Stimulated activated naive CD8-positive, alpha-beta T cell treated with anti-CD3 and anti-CD28 coated beads, Interleukin-15, Interleukin-2, amounts not matched to agents 100 U/mL and 50 U/mL, for 24 hours (primary cell): ENCODE measurements around the gene FBXO31.
"Not testable (repeated sequence)": the region's sequence is repeated elsewhere in the genome, so short reads cannot be mapped to it uniquely, and the experiment has no call there.

Experiments used
- ATAC-seq: fragments of 150-1000 bp; cut with Tn5 transposase; one replicate; pipeline ENCODE4 v1.10.0; 2021
- DNase-seq: peaks from one replicate; pipeline ENCODE4 v3.0.0; 2021

The FBXO31 gene

GRCh38 chr16:87384162-87384874, 742 bp upstream of the FBXO31 start:
- no peak for DNase-seq
- peak; percentile 2 for ATAC-seq

- ATAC-seq: no peak
Measured at GRCh38 chr16:87382023-87382785, 1.4 kb downstream of the FBXO31 start.

GRCh38 chr16:87380881-87381280, 2.7 kb downstream of the FBXO31 start:
- ATAC-seq (no peak), DNase-seq (no peak)

More at GRCh38 chr16:87382023-87382785, 1.4 kb downstream of the FBXO31 start:
- DNase-seq: no peak

GRCh38 chr16:87380403-87380802, 3.2 kb downstream of the FBXO31 start:
- ATAC-seq: no peak

GRCh38 chr16:87379312-87379752, 4.2 kb downstream of the FBXO31 start:
- DNase-seq, ATAC-seq: not testable (repeated sequence)

More at GRCh38 chr16:87380403-87380802, 3.2 kb downstream of the FBXO31 start:
- DNase-seq: no peak

- DNase-seq (no peak), ATAC-seq (no peak)
Measured at GRCh38 chr16:87376660-87377059, 6.9 kb downstream of the FBXO31 start.

- DNase-seq (no peak), ATAC-seq (no peak)
Measured at GRCh38 chr16:87375426-87376135, 8.0 kb downstream of the FBXO31 start.

- ATAC-seq (no peak), DNase-seq (no peak)
Measured at GRCh38 chr16:87374313-87374712, 9.3 kb downstream of the FBXO31 start.

GRCh38 chr16:87372305-87372704, 11.3 kb downstream of the FBXO31 start:
- DNase-seq (no peak), ATAC-seq (no peak)

- ATAC-seq (no peak), DNase-seq (no peak)
Measured at GRCh38 chr16:87371261-87371866, 12.2 kb downstream of the FBXO31 start.

- DNase-seq (no peak), ATAC-seq (no peak)
Measured at GRCh38 chr16:87369796-87370719, 13.5 kb downstream of the FBXO31 start.

- ATAC-seq (no peak), DNase-seq (no peak)
Measured at GRCh38 chr16:87369117-87369765, 14.3 kb downstream of the FBXO31 start.

- DNase-seq: no peak
- peak; percentile 72 for ATAC-seq
Measured at GRCh38 chr16:87368029-87368770, 15.4 kb downstream of the FBXO31 start.

- no peak for ATAC-seq
Measured at GRCh38 chr16:87367529-87367928, 16.0 kb downstream of the FBXO31 start.

GRCh38 chr16:87366930-87367329, 16.6 kb downstream of the FBXO31 start:
- no peak for DNase-seq
- ATAC-seq: no peak

More at GRCh38 chr16:87367529-87367928, 16.0 kb downstream of the FBXO31 start:
- DNase-seq: no peak

- DNase-seq: no peak
- ATAC-seq: no peak
Measured at GRCh38 chr16:87366288-87366687, 17.3 kb downstream of the FBXO31 start.

- no peak for DNase-seq
- ATAC-seq: no peak
Measured at GRCh38 chr16:87365021-87365713, 18.4 kb downstream of the FBXO31 start.

- DNase-seq (no peak), ATAC-seq (no peak)
Measured at GRCh38 chr16:87363771-87364455, 19.7 kb downstream of the FBXO31 start.
